Stimulated activated naive CD8-positive, alpha-beta T cell treated with anti-CD3 and anti-CD28 coated beads, Interleukin-15, Interleukin-2, amounts not matched to agents 100 ng/mL and 50 ng/mL, for 24 hours (primary cell): ENCODE measurements around the gene LRRK1.

Experiments used
- H3K27ac Mint-ChIP-seq: one replicate; pipeline ENCODE4 v1.8.0; 2021; ENCODE audit warnings: mild to moderate bottlenecking, mixed read lengths
- H3K27me3 Mint-ChIP-seq: one replicate; pipeline ENCODE4 v1.8.0; 2021; ENCODE audit warnings: mixed read lengths
- H3K36me3 Mint-ChIP-seq: one replicate; pipeline ENCODE4 v1.8.0; 2021; ENCODE audit warnings: low read depth, mixed read lengths
- H3K4me1 Mint-ChIP-seq: one replicate; pipeline ENCODE4 v1.8.0; 2021; ENCODE audit warnings: low read depth, mixed read lengths
- H3K4me3 Mint-ChIP-seq: one replicate; pipeline ENCODE4 v1.8.0; 2021; ENCODE audit warnings: mild to moderate bottlenecking, mixed read lengths
- H3K9me3 Mint-ChIP-seq: one replicate; pipeline ENCODE4 v1.8.0; 2021; ENCODE audit warnings: mixed read lengths

Gene LRRK1

GRCh38 chr15:101027273-101027901 is 108.2 kb downstream of the LRRK1 start:
- H3K27me3 Mint-ChIP-seq: peaks cover 4% of the 10 kb centered on the region
- no peaks in the 10 kb centered on the region for H3K36me3 Mint-ChIP-seq
- H3K9me3 Mint-ChIP-seq: no peaks in the 10 kb centered on the region
- no peaks in the 10 kb centered on the region for H3K4me1 Mint-ChIP-seq
- H3K27ac Mint-ChIP-seq: no peak overlapping the region
- no peak overlapping the region for H3K4me3 Mint-ChIP-seq

DNA sequence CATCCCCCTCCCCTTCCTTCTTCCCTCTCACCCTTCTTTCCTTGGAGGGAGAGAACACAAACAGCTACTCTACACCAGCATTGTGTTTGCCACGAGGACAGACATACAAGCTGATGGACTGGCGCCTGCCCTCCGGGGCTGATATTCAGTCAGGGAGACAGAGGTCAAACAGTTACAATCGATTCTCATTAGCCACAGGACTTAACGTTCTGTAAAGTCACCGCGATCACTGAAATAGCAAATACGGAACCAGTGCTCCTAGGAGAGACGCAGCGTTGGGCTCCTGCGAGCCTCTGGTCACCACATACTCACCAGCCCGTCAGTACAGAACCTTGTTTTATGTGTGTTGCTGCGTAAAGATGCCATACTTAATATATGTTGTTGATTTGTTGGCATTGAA is 108.8 kb downstream of the LRRK1 start:
- Mint-ChIP-seq H3K36me3 (no peaks in the 10 kb centered on the region), H3K27me3 (peaks cover 4% of the 10 kb centered on the region), H3K4me1 (no peaks in the 10 kb centered on the region), H3K27ac (no peak overlapping the region), H3K4me3 (no peak overlapping the region), H3K9me3 (no peaks in the 10 kb centered on the region)

- no peak overlapping the region for H3K4me3 Mint-ChIP-seq
- peaks cover 6% of the 10 kb centered on the region for H3K27me3 Mint-ChIP-seq
- H3K9me3 Mint-ChIP-seq: no peaks in the 10 kb centered on the region
- H3K4me1 Mint-ChIP-seq: no peaks in the 10 kb centered on the region
- no peaks in the 10 kb centered on the region for H3K36me3 Mint-ChIP-seq
- no peak overlapping the region for H3K27ac Mint-ChIP-seq
Measured at GRCh38 chr15:101028321-101028720, 109.2 kb downstream of the LRRK1 start.

DNA sequence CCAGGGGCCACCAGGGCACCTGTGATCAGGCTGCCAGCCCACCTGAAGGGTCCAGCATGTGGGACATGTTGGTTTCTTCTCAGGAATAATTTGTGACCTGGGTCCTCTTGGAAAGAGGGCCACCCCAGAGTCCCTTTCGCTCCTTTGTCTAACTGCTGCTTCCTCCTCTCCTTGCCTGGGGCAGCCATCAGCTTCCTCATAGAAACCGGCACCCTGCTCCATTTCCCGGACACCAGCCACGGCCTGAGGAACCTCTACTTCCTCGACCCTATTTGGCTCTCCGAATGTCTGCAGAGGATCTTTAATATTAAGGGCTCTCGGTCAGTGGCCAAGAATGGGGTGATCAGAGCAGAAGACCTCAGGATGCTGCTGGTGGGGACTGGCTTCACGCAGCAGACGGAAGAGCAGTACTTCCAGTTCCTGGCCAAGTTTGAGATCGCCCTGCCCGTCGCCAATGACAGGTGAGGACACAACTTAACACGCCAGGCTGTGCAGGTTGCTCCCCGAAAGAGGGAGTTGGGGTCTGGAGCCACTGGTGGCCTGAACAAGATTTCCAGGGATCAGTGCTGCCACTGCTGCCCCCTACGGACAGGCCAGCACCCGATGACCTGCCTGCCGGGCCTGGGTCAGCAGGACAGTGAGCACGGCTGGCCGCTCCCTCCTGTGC is 109.7 kb downstream of the LRRK1 start:
- peaks cover 9% of the 10 kb centered on the region for H3K27me3 Mint-ChIP-seq
- H3K36me3 Mint-ChIP-seq: no peaks in the 10 kb centered on the region
- H3K9me3 Mint-ChIP-seq: no peaks in the 10 kb centered on the region
- H3K27ac Mint-ChIP-seq: no peak overlapping the region
- peaks cover 3% of the 10 kb centered on the region for H3K4me1 Mint-ChIP-seq
- no peak overlapping the region for H3K4me3 Mint-ChIP-seq

DNA sequence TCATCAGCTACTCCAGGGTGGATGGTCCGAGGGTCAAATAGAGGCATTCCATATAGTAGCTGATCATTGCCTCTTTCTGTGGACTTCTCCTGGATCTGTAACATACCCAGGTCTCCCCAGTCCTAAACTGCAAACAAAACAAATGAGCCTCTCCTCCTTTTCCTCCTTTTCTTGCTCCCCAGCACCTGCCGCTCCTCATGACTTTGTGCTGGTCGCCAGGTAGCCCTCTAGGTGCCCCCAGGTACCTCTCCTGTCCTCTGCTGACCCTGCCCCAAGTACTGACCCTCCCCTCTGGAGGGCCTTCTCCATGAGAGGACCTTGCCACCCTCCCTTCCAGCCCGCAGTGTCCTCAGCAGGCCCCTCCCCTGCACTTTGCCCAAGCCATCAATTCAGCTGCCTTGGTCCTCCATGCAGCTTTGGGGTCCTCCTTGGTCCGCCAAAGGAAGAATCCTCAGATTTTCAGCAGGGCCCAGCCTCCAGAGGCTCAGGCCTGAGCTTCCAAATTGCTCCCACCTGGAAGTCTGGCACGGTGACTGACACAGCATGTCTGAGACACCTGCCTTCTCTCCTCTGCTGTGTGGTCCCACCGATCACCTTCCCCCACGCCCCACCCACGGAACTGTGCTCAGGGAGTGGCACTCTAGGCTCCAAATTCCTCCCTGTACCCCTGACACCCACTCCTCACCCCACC is 111.0 kb downstream of the LRRK1 start:
- peaks cover 6% of the 10 kb centered on the region for H3K9me3 Mint-ChIP-seq
- peaks cover 13% of the 10 kb centered on the region for H3K4me1 Mint-ChIP-seq
- peaks cover 5% of the 10 kb centered on the region for H3K36me3 Mint-ChIP-seq
- H3K27me3 Mint-ChIP-seq: peaks cover 18% of the 10 kb centered on the region
- H3K4me3 Mint-ChIP-seq: no peak overlapping the region
- no peak overlapping the region for H3K27ac Mint-ChIP-seq

- Mint-ChIP-seq H3K27me3 (peaks cover 29% of the 10 kb centered on the region), H3K9me3 (peaks cover 17% of the 10 kb centered on the region), H3K36me3 (peaks cover 13% of the 10 kb centered on the region), H3K4me1 (peaks cover 19% of the 10 kb centered on the region), H3K4me3 (no peak overlapping the region), H3K27ac (no peak overlapping the region)
Measured at GRCh38 chr15:101031213-101031612, 112.1 kb downstream of the LRRK1 start.

- H3K27ac Mint-ChIP-seq: no peak overlapping the region
- no peak overlapping the region for H3K4me3 Mint-ChIP-seq
- peaks cover 19% of the 10 kb centered on the region for H3K4me1 Mint-ChIP-seq
- peaks cover 23% of the 10 kb centered on the region for H3K9me3 Mint-ChIP-seq
- H3K27me3 Mint-ChIP-seq: peaks cover 39% of the 10 kb centered on the region
- H3K36me3 Mint-ChIP-seq: peaks cover 15% of the 10 kb centered on the region
Measured at GRCh38 chr15:101033801-101034200, 114.6 kb downstream of the LRRK1 start.

DNA sequence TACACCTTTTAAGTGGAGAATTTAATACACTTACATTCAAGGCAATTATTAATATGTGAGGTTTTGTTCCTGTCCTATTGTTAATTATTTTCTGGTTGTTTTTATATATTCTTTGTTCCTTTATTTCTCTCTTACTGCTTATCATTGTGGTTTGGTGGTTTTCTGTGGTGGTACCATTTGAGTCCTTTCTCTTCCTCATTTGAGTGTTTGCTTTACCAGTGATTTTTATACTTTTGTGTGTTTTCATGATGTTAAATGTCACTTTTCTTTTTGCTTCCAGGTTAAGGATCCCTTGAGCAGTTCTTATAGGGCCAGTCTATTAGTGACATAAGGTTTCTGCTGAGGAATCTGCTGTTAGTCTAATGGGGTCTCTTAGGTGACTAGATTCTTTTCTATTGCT is 116.5 kb downstream of the LRRK1 start:
- Mint-ChIP-seq H3K4me3 (no peak overlapping the region), H3K27ac (no peak overlapping the region), H3K9me3 (peaks cover 23% of the 10 kb centered on the region), H3K4me1 (peaks cover 19% of the 10 kb centered on the region), H3K36me3 (peaks cover 15% of the 10 kb centered on the region), H3K27me3 (peaks cover 52% of the 10 kb centered on the region)

- no peak overlapping the region for H3K27ac Mint-ChIP-seq
- peaks cover 15% of the 10 kb centered on the region for H3K36me3 Mint-ChIP-seq
- peaks cover 19% of the 10 kb centered on the region for H3K4me1 Mint-ChIP-seq
- peaks cover 23% of the 10 kb centered on the region for H3K9me3 Mint-ChIP-seq
- H3K27me3 Mint-ChIP-seq: peaks cover 54% of the 10 kb centered on the region
- no peak overlapping the region for H3K4me3 Mint-ChIP-seq
Measured at GRCh38 chr15:101036189-101036588, 117.0 kb downstream of the LRRK1 start.

DNA sequence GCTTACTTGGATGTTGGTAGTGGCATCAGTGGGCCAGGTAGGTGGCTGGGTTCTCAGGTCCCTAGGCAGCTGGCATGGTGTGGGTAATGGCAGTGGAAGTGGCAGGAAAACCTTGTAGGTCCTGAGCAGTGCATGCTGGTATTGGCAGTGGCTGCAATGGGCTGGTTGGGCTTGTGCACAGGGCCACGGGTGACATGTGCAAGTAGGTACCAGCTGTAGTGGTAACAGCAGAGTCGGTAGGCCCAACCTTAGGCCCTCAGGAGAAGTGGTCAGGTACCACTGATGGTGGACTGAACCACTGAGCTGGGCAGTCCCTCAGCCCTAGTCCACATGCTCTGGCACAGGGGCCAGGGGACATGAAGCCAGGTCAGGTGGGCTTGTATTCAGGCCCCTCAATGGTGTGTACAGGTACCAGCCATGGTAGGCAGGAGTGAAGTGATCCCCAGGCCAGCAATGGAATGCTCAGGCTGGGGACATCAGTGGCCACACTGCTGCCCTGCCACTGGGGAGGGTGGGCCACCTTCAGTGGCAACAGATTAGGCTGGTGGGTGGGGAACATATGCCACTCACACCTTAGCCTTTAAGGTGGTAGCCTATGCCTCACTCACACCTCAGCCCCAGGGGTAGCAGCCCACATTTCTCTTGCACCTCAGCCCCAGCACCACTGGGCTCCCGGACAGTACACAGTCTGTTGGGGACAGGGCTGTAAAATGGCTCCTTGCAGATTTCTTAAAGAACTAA is 118.1 kb downstream of the LRRK1 start:
- peaks cover 63% of the 10 kb centered on the region for H3K27me3 Mint-ChIP-seq
- H3K4me1 Mint-ChIP-seq: peaks cover 19% of the 10 kb centered on the region
- H3K9me3 Mint-ChIP-seq: peaks cover 23% of the 10 kb centered on the region
- H3K36me3 Mint-ChIP-seq: peaks cover 15% of the 10 kb centered on the region
- H3K27ac Mint-ChIP-seq: no peak overlapping the region
- no peak overlapping the region for H3K4me3 Mint-ChIP-seq

GRCh38 chr15:101038327-101039003 is 119.3 kb downstream of the LRRK1 start:
- Mint-ChIP-seq H3K27ac (no peak overlapping the region), H3K4me1 (peaks cover 19% of the 10 kb centered on the region), H3K27me3 (peaks cover 60% of the 10 kb centered on the region), H3K36me3 (peaks cover 15% of the 10 kb centered on the region), H3K4me3 (no peak overlapping the region), H3K9me3 (peaks cover 23% of the 10 kb centered on the region)

- peaks cover 15% of the 10 kb centered on the region for H3K36me3 Mint-ChIP-seq
- no peak overlapping the region for H3K27ac Mint-ChIP-seq
- no peak overlapping the region for H3K4me3 Mint-ChIP-seq
- H3K4me1 Mint-ChIP-seq: peaks cover 10% of the 10 kb centered on the region
- peaks cover 56% of the 10 kb centered on the region for H3K27me3 Mint-ChIP-seq
- peaks cover 23% of the 10 kb centered on the region for H3K9me3 Mint-ChIP-seq
Measured at GRCh38 chr15:101039461-101039860, 120.3 kb downstream of the LRRK1 start.

- H3K36me3 Mint-ChIP-seq: no peaks in the 10 kb centered on the region
- H3K9me3 Mint-ChIP-seq: no peaks in the 10 kb centered on the region
- no peak overlapping the region for H3K4me3 Mint-ChIP-seq
- peaks cover 34% of the 10 kb centered on the region for H3K27me3 Mint-ChIP-seq
- H3K27ac Mint-ChIP-seq: no peak overlapping the region
- no peaks in the 10 kb centered on the region for H3K4me1 Mint-ChIP-seq
Measured at GRCh38 chr15:101042320-101042719, 123.2 kb downstream of the LRRK1 start.

GRCh38 chr15:101043011-101043410 is 123.9 kb downstream of the LRRK1 start:
- no peak overlapping the region for H3K27ac Mint-ChIP-seq
- H3K4me3 Mint-ChIP-seq: no peak overlapping the region
- H3K4me1 Mint-ChIP-seq: no peaks in the 10 kb centered on the region
- H3K36me3 Mint-ChIP-seq: no peaks in the 10 kb centered on the region
- H3K9me3 Mint-ChIP-seq: no peaks in the 10 kb centered on the region
- peaks cover 34% of the 10 kb centered on the region for H3K27me3 Mint-ChIP-seq
